ENCODE measurements around the gene SRSF9.
A peak's percentile ranks its signal among the peaks of the same experiment; 100 is the strongest.
"Not testable (repeated sequence)": the region's sequence is repeated elsewhere in the genome, so short reads cannot be mapped to it uniquely, and the experiment has no call there.

SRSF9 gene

GRCh38 chr12:120481022-120481767 lies 11.6 kb upstream of the SRSF9 start:
- DNase-seq: no peak

- no peak for DNase-seq
Observed at GRCh38 chr12:120480211-120480610, 10.7 kb upstream of the SRSF9 start.

GRCh38 chr12:120479458-120479857 lies 9.9 kb upstream of the SRSF9 start:
- DNase-seq: no peak

- no peak for DNase-seq
Observed at GRCh38 chr12:120475643-120476042, 6.1 kb upstream of the SRSF9 start.

GRCh38 chr12:120474616-120474960 lies 5.0 kb upstream of the SRSF9 start:
- no peak for DNase-seq

GRCh38 chr12:120473807-120474615 lies 4.5 kb upstream of the SRSF9 start:
- DNase-seq: no peak

- no peak for DNase-seq
Observed at GRCh38 chr12:120472521-120472920, 3.0 kb upstream of the SRSF9 start.

- DNase-seq: no peak
Observed at GRCh38 chr12:120470150-120470784, 719 bp upstream of the SRSF9 start.

GRCh38 chr12:120468821-120469449 lies 613 bp downstream of the SRSF9 start:
- DNase-seq: no peak

GRCh38 chr12:120468325-120468820 lies 1.2 kb downstream of the SRSF9 start:
- no peak for DNase-seq

- no peak for DNase-seq
Observed at GRCh38 chr12:120467439-120467838, 2.1 kb downstream of the SRSF9 start.

- peak; percentile 19 for DNase-seq
Observed at GRCh38 chr12:120466560-120467315, 2.8 kb downstream of the SRSF9 start.

- no peak for DNase-seq
Observed at GRCh38 chr12:120465756-120466155, 3.8 kb downstream of the SRSF9 start.

GRCh38 chr12:120463712-120464111 lies 5.8 kb downstream of the SRSF9 start:
- DNase-seq: no peak

- DNase-seq: no peak
Observed at GRCh38 chr12:120462099-120462640, 7.4 kb downstream of the SRSF9 start.

GRCh38 chr12:120460157-120460556 lies 9.4 kb downstream of the SRSF9 start:
- DNase-seq: no peak

- no peak for DNase-seq
Observed at GRCh38 chr12:120457133-120457532, 12.4 kb downstream of the SRSF9 start.

GRCh38 chr12:120455302-120455701 lies 14.2 kb downstream of the SRSF9 start:
- DNase-seq: no peak

- no peak for DNase-seq
Observed at GRCh38 chr12:120453977-120454376, 15.6 kb downstream of the SRSF9 start.

GRCh38 chr12:120453060-120453750 lies 16.3 kb downstream of the SRSF9 start:
- DNase-seq: no peak

GRCh38 chr12:120452524-120452923 lies 17.0 kb downstream of the SRSF9 start:
- DNase-seq: not testable (repeated sequence)

Data from activated effector memory CD4-positive, alpha-beta T cell treated with Interleukin-2 at 50 U/mL for 16 hours (primary cell).